ENCODE measurements around the gene SIN3B. TPM values are rescaled to one million over a fixed set of nuclear protein-coding genes. Genes with fewer than 3 reads are reported as not detected.
A peak's percentile ranks its signal among the peaks of the same experiment; 100 is the strongest.

The SIN3B gene
- polyA plus RNA-seq, 3 donors, result 7.2 to 154 (median 10.2) TPM

- peaks cover 0 to 4% (median 1%) of the 10 kb centered on the region in 3 donors for H3K27me3 Mint-ChIP-seq (ENCODE audit: low read depth in 3 of 3)
- H2AFZ ChIP-seq (ENCODE audit: insufficient read depth, low read depth, low read length, poor library complexity, severe bottlenecking), result no peak overlapping the region
- H3K36me3 Mint-ChIP-seq, result peaks cover 77 to 93% of the 10 kb centered on the region in 2 donors
- H3K4me1 Mint-ChIP-seq, result peaks cover 6% of the 10 kb centered on the region
- no peak overlapping the region for H3K27ac Mint-ChIP-seq
- no peaks in the 10 kb centered on the region for H3K4me1 ChIP-seq (ENCODE audit: control insufficient read depth in 1 of 2, insufficient read depth in 2 of 2, low read length in 2 of 2)
- no peak overlapping the region for H3K27ac ChIP-seq (ENCODE audit: low read depth in 1 of 2, low read length in 2 of 2)
- peaks cover 66 to 80% of the 10 kb centered on the region in 2 donors for H3K36me3 ChIP-seq (replicated peaks in 1 of 2; ENCODE audit: control insufficient read depth in 1 of 2, insufficient read depth in 2 of 2, low read length in 2 of 2)
- no peak overlapping the region for H3K4me3 ChIP-seq (replicated peaks in 1 of 3; ENCODE audit: low read depth in 2 of 3, low read length in 3 of 3)
- 71% methylated on average over 7 of the region's 12 CpGs for WGBS (ENCODE audit: insufficient coverage)
- intact Hi-C loops (cut with micrococcal nuclease), result no loop called here
- H3K4me2 ChIP-seq (replicated peaks; ENCODE audit: extremely low read depth, low read length, poor library complexity, severe bottlenecking), result no peak overlapping the region
- no peaks in the 10 kb centered on the region for H3K27me3 ChIP-seq (ENCODE audit: control insufficient read depth in 2 of 2, insufficient read depth in 2 of 2, low read length in 2 of 2)
- H3K9me3 Mint-ChIP-seq, result peaks cover 43 to 56% (median 48%) of the 10 kb centered on the region in 7 donors
- H3K4me3 Mint-ChIP-seq, result no peak overlapping the region
- H4K20me1 ChIP-seq (ENCODE audit: insufficient read depth, low read length), result peaks cover 60% of the 10 kb centered on the region
- H3K9me3 ChIP-seq (replicated peaks in 1 of 2; ENCODE audit: control insufficient read depth in 1 of 2, insufficient read depth in 1 of 2, low read length in 2 of 2), result peaks cover 24 to 47% of the 10 kb centered on the region in 2 donors
- peaks cover 16% of the 10 kb centered on the region for H3K79me2 ChIP-seq (ENCODE audit: insufficient read depth, low read length)
- H3K9ac ChIP-seq (ENCODE audit: insufficient read depth, low read length, poor library complexity, severe bottlenecking), result no peak overlapping the region
- no peak for DNase-seq
- TF ChIP-seq, protein P1, sequence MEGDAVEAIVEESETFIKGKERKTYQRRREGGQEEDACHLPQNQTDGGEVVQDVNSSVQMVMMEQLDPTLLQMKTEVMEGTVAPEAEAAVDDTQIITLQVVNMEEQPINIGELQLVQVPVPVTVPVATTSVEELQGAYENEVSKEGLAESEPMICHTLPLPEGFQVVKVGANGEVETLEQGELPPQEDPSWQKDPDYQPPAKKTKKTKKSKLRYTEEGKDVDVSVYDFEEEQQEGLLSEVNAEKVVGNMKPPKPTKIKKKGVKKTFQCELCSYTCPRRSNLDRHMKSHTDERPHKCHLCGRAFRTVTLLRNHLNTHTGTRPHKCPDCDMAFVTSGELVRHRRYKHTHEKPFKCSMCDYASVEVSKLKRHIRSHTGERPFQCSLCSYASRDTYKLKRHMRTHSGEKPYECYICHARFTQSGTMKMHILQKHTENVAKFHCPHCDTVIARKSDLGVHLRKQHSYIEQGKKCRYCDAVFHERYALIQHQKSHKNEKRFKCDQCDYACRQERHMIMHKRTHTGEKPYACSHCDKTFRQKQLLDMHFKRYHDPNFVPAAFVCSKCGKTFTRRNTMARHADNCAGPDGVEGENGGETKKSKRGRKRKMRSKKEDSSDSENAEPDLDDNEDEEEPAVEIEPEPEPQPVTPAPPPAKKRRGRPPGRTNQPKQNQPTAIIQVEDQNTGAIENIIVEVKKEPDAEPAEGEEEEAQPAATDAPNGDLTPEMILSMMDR (IDR thresholded peaks at IDR 0.05), result no peak
Measured at GRCh38 chr19:16876904-16877361, 47.7 kb downstream of the SIN3B start.

DNA sequence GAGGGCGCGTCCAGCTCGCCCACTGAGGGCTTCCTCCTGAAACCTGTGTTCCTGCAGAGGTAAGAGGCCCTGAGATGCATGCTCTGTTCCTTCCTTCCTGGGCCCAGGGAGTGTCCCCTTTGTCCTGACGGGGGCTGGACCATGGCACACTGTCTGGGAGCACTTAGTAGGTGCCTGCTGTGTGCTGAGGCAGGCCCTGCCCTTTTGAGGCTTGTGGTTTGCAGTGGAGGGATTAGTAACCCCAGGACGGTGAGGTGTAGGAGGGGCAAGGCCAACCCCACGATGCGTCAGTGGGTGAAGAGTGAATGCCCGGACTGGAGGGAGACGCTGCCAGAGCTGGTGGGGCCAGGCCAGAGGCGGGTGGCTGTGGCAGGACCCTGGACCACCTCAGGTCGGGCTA is 48.4 kb downstream of the SIN3B start:
- H3K27ac Mint-ChIP-seq, result peak overlapping the region in 2 of 7 donors; percentile 17 to 23
- TF ChIP-seq, protein P1 (IDR thresholded peaks at IDR 0.05), result no peak
- Histone ChIP-seq H3K4me2 (replicated peaks; ENCODE audit: extremely low read depth, low read length, poor library complexity, severe bottlenecking) (no peak overlapping the region), H3K27ac (ENCODE audit: low read depth in 1 of 2, low read length in 2 of 2) (no peak overlapping the region), H3K4me3 (replicated peaks in 1 of 3; ENCODE audit: low read depth in 2 of 3, low read length in 3 of 3) (no peak overlapping the region), H3K27me3 (ENCODE audit: control insufficient read depth in 2 of 2, insufficient read depth in 2 of 2, low read length in 2 of 2) (no peaks in the 10 kb centered on the region), H3K79me2 (ENCODE audit: insufficient read depth, low read length) (peaks cover 16% of the 10 kb centered on the region), H3K9ac (ENCODE audit: insufficient read depth, low read length, poor library complexity, severe bottlenecking) (no peak overlapping the region), H3K9me3 (replicated peaks in 1 of 2; ENCODE audit: control insufficient read depth in 1 of 2, insufficient read depth in 1 of 2, low read length in 2 of 2) (peaks cover 30 to 54% of the 10 kb centered on the region in 2 donors), H3K4me1 (ENCODE audit: control insufficient read depth in 1 of 2, insufficient read depth in 2 of 2, low read length in 2 of 2) (no peaks in the 10 kb centered on the region), H2AFZ (ENCODE audit: insufficient read depth, low read depth, low read length, poor library complexity, severe bottlenecking) (no peak overlapping the region), H4K20me1 (ENCODE audit: insufficient read depth, low read length) (peaks cover 60% of the 10 kb centered on the region), H3K36me3 (replicated peaks in 1 of 2; ENCODE audit: control insufficient read depth in 1 of 2, insufficient read depth in 2 of 2, low read length in 2 of 2) (peaks cover 60 to 73% of the 10 kb centered on the region in 2 donors)
- intact Hi-C loops (cut with micrococcal nuclease), result no loop called here
- H3K27me3 Mint-ChIP-seq (ENCODE audit: low read depth in 3 of 3), result peaks cover 0 to 4% (median 1%) of the 10 kb centered on the region in 3 donors
- DNase-seq, result no peak
- H3K36me3 Mint-ChIP-seq, result peaks cover 71 to 87% of the 10 kb centered on the region in 2 donors
- 96% methylated on average over 11 of the region's 11 CpGs for WGBS (ENCODE audit: insufficient coverage)
- peaks cover 6% of the 10 kb centered on the region for H3K4me1 Mint-ChIP-seq
- H3K9me3 Mint-ChIP-seq, result peaks cover 50 to 62% (median 54%) of the 10 kb centered on the region in 7 donors
- no peak overlapping the region for H3K4me3 Mint-ChIP-seq

Data from CD14-positive monocyte (primary cell).